NB4 (cell line): ENCODE measurements around the gene IDUA.

Source experiments
- DNase-seq: peaks from one replicate; pipeline ENCODE4 v3.0.0; 2010; ENCODE audit warnings: low read depth
- H3K4me3 ChIP-seq: one replicate; pipeline ENCODE4 v1.5.1; 2011; ENCODE audit warnings: mild to moderate bottlenecking, low read depth, low read length, moderate library complexity
- MAX ChIP-seq: IDR thresholded peaks from 2 replicates; pipeline ENCODE4 v1.6.1; 2011; ENCODE audit warnings: low read depth, low read length
- MYC ChIP-seq: IDR thresholded peaks from 2 replicates; pipeline ENCODE4 v1.6.1; 2011; ENCODE audit warnings: low read depth, low read length
- POLR2A ChIP-seq: IDR thresholded peaks from 2 replicates; pipeline ENCODE4 v1.6.1; 2011; ENCODE audit warnings: mild to moderate bottlenecking; ENCODE audit not compliant: insufficient read length; ENCODE audit errors: extremely low read depth
- TF ChIP-seq, protein P1 (sequence below): IDR thresholded peaks from one replicate; pipeline ENCODE4 v1.5.1; 2012; ENCODE audit warnings: low read depth, low read length

Gene IDUA

GRCh38 chr4:989722-990471, 3.1 kb downstream of the IDUA start:
- TF ChIP-seq POLR2A = no peak
- no peak for TF ChIP-seq MYC
- TF ChIP-seq, protein P1, sequence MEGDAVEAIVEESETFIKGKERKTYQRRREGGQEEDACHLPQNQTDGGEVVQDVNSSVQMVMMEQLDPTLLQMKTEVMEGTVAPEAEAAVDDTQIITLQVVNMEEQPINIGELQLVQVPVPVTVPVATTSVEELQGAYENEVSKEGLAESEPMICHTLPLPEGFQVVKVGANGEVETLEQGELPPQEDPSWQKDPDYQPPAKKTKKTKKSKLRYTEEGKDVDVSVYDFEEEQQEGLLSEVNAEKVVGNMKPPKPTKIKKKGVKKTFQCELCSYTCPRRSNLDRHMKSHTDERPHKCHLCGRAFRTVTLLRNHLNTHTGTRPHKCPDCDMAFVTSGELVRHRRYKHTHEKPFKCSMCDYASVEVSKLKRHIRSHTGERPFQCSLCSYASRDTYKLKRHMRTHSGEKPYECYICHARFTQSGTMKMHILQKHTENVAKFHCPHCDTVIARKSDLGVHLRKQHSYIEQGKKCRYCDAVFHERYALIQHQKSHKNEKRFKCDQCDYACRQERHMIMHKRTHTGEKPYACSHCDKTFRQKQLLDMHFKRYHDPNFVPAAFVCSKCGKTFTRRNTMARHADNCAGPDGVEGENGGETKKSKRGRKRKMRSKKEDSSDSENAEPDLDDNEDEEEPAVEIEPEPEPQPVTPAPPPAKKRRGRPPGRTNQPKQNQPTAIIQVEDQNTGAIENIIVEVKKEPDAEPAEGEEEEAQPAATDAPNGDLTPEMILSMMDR = no peak
- no peak for DNase-seq
- no peak overlapping the region for H3K4me3 ChIP-seq

- no peak for DNase-seq
- TF ChIP-seq MYC (no peak), MAX (no peak), POLR2A (no peak)
- TF ChIP-seq, protein P1 = no peak
- H3K4me3 ChIP-seq = no peak overlapping the region
These were observed 4.0 kb downstream of the IDUA start for GRCh38 chr4:990746-991367.

DNA sequence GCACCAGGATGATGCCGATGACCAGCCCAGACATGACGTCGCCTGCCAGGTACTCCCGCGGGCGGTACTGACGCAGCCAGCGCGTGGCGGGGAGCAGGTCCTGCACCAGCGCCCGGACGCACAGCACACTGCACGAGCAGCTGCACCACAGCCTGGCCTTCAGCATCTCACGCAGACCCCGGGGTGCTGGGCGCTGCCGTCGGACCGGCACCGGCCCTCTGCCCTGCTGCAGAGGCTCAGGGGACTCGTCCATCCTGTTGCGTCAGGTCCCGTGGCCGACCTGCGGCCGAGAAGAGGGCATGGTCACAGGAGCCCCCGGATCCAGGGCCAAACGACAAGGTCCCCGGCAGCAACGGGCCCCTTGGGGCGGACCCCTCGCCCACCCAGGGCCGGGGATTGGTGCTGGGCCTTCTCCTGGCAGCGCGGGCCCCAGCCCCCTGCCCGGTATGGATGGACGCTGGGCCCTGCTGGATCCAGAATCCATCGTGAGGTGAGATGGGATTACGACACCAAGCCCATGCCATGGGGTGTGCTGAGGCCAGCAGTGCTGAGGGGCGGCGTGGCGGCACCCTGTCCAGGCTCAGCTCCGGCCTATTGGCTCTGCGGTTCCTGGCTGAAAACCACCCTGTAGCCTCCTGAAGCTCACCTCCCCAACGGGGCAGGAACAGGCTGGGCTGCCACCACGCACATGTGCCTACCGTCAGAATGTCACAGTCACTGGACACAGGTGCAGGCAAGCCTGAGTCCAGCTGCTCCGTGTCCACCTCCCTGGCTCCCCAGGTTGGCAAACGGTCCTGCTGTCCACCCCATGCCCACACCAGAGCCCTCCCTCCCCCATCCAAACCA, 4.8 kb downstream of the IDUA start:
- H3K4me3 ChIP-seq = no peak overlapping the region
- TF ChIP-seq, protein P1 = no peak
- TF ChIP-seq POLR2A (no peak), MAX (no peak), MYC (no peak)
- no peak for DNase-seq

GRCh38 chr4:992297-993110, 5.7 kb downstream of the IDUA start:
- TF ChIP-seq MAX (no peak), MYC (no peak), POLR2A (no peak)
- TF ChIP-seq, protein P1 = no peak
- DNase-seq = no peak
- no peak overlapping the region for H3K4me3 ChIP-seq
